ENCODE data around the gene MYRIP. TPM values are rescaled to one million over a fixed set of nuclear protein-coding genes. Genes with fewer than 3 reads are reported as not detected.

The MYRIP gene
- total RNA-seq, 1 donor from 2014 or later = not detected

DNA sequence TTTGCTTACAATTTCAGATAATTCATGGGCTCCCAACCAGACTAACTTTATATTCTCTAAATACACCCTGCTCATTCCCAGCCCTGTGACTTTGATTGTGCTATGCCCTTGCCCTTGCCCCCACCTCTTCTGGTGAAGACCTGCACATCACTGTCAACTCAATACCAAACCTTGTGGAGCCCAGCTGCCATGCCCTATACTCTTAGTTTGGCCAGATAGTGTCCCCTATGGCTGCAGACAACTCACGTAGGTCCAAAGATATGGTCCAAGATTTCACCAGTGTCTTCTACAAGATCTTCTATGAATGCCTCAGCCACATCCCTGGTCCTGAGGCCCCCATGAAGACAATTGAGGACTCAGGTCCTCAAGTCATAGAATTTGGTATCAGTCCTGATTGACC is 381.8 kb downstream of the MYRIP start:
- Mint-ChIP-seq H3K27me3 (ENCODE audit: insufficient read depth) (peaks cover 4% of the 10 kb centered on the region), H3K36me3 (ENCODE audit: low read depth) (no peaks in the 10 kb centered on the region)
- intact Hi-C loops (cut with micrococcal nuclease) = loop anchor here (5.0 kb wide), 1 partner anchor 1691 kb away; no protein-coding TSS in a partner anchor

GRCh38 chr3:40191850-40192448 is 382.5 kb downstream of the MYRIP start:
- Mint-ChIP-seq H3K27me3 (ENCODE audit: insufficient read depth) (peaks cover 4% of the 10 kb centered on the region), H3K27ac (no peak overlapping the region), H3K36me3 (ENCODE audit: low read depth) (no peaks in the 10 kb centered on the region), H3K4me1 (ENCODE audit: low read depth) (no peaks in the 10 kb centered on the region), H3K4me3 (no peak overlapping the region), H3K9me3 (no peaks in the 10 kb centered on the region)
- intact Hi-C loops (cut with micrococcal nuclease) = loop anchor here (1.0 to 5.0 kb wide), 3 partner anchors 117 to 1690 kb away; partner anchors contain the start of gene EIF1B
- peak; percentile 35 for DNase-seq (ENCODE audit: low spot score)

More for the DNA sequence above, 381.8 kb downstream of the MYRIP start:
- DNase-seq (ENCODE audit: low spot score) = no peak
- H3K4me3 Mint-ChIP-seq = no peak overlapping the region
- H3K9me3 Mint-ChIP-seq = no peaks in the 10 kb centered on the region
- no peaks in the 10 kb centered on the region for H3K4me1 Mint-ChIP-seq (ENCODE audit: low read depth)
- H3K27ac Mint-ChIP-seq = no peak overlapping the region

DNA sequence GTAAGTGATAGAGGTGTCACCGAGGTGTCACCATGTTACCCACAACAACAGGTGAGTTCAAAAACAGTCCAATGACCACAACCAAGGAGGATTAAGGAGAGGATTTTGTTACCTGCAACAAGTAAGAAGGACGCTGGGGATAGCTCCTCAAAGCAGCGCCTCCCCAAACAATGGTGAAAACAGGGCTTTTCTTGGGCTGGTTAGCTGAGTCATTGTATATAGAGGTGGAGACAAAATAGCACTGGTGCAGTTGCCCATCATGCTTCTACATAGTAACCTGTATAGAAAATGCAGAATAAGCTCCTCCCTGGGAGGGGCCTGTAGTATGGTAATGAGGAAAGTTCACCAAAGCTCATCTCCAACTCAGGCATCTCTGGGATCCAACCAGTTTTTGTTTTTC is 383.2 kb downstream of the MYRIP start:
- no peaks in the 10 kb centered on the region for H3K4me1 Mint-ChIP-seq (ENCODE audit: low read depth)
- no peak overlapping the region for H3K27ac Mint-ChIP-seq
- intact Hi-C loops (cut with micrococcal nuclease) = loop anchor here (1.0 to 5.0 kb wide), 3 partner anchors 116 to 1690 kb away; partner anchors contain the start of gene EIF1B
- peaks cover 7% of the 10 kb centered on the region for H3K27me3 Mint-ChIP-seq (ENCODE audit: insufficient read depth)
- no peaks in the 10 kb centered on the region for H3K36me3 Mint-ChIP-seq (ENCODE audit: low read depth)
- DNase-seq (ENCODE audit: low spot score) = no peak
- H3K4me3 Mint-ChIP-seq = no peak overlapping the region
- no peaks in the 10 kb centered on the region for H3K9me3 Mint-ChIP-seq

- H3K4me3 Mint-ChIP-seq = no peak overlapping the region
- no peak for DNase-seq (ENCODE audit: low spot score)
- no peaks in the 10 kb centered on the region for H3K9me3 Mint-ChIP-seq
- intact Hi-C loops (cut with micrococcal nuclease) = no loop called here
- H3K27ac Mint-ChIP-seq = no peak overlapping the region
- peaks cover 7% of the 10 kb centered on the region for H3K4me1 Mint-ChIP-seq (ENCODE audit: low read depth)
- H3K36me3 Mint-ChIP-seq (ENCODE audit: low read depth) = no peaks in the 10 kb centered on the region
- H3K27me3 Mint-ChIP-seq (ENCODE audit: insufficient read depth) = peaks cover 14% of the 10 kb centered on the region
Measured at GRCh38 chr3:40196966-40197365, 387.6 kb downstream of the MYRIP start.

- Mint-ChIP-seq H3K9me3 (no peaks in the 10 kb centered on the region), H3K27me3 (ENCODE audit: insufficient read depth) (peaks cover 13% of the 10 kb centered on the region), H3K4me3 (no peak overlapping the region), H3K27ac (no peak overlapping the region), H3K36me3 (ENCODE audit: low read depth) (no peaks in the 10 kb centered on the region), H3K4me1 (ENCODE audit: low read depth) (peaks cover 7% of the 10 kb centered on the region)
- DNase-seq (ENCODE audit: low spot score) = no peak
- intact Hi-C loops (cut with micrococcal nuclease) = no loop called here
Measured at GRCh38 chr3:40200692-40201316, 391.4 kb downstream of the MYRIP start.

DNA sequence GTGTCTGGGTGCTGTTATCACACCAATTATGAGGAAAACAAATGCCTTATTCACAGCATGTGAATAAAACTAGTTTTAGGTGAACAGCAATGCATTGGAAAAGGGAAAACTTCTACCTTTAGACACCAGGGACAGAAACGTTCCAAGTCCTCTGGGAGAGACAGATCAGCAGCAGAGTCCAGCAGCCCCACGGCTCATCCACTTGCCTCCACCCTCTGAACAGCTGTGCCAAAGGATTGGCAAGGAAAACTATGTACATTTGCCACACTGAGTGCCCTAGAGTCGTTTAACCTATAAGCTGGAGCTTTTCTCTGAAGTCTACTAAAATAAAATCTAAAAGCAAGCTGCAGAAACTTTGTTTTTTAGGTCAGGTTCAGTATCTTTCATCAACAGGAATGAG is 392.4 kb downstream of the MYRIP start:
- intact Hi-C loops (cut with micrococcal nuclease) = no loop called here
- no peak overlapping the region for H3K4me3 Mint-ChIP-seq
- no peak for DNase-seq (ENCODE audit: low spot score)
- H3K27ac Mint-ChIP-seq = no peak overlapping the region
- H3K9me3 Mint-ChIP-seq = no peaks in the 10 kb centered on the region
- H3K27me3 Mint-ChIP-seq (ENCODE audit: insufficient read depth) = peaks cover 14% of the 10 kb centered on the region
- peaks cover 7% of the 10 kb centered on the region for H3K4me1 Mint-ChIP-seq (ENCODE audit: low read depth)
- no peaks in the 10 kb centered on the region for H3K36me3 Mint-ChIP-seq (ENCODE audit: low read depth)

DNA sequence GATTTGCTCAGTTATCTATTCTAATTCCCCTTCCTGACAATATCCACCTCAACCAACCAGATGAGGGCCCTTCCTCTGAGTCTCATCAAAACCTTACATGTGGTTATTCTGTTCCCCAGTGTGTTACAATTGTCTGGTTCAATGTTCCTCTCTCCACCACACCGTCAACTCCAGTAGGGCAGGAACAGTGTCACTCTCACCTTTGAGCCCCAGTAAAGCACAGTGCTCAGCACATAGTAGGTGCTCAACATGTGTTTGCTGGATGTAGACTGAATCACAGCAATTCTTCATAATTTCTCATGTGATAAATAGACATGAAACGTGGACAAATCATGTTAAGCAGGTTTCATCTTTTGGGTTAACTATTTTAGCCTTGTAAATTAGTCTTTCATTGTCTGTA is 397.1 kb downstream of the MYRIP start:
- no peak for DNase-seq (ENCODE audit: low spot score)
- Mint-ChIP-seq H3K9me3 (no peaks in the 10 kb centered on the region), H3K4me1 (ENCODE audit: low read depth) (no peaks in the 10 kb centered on the region), H3K36me3 (ENCODE audit: low read depth) (no peaks in the 10 kb centered on the region), H3K27me3 (ENCODE audit: insufficient read depth) (peaks cover 5% of the 10 kb centered on the region), H3K4me3 (no peak overlapping the region), H3K27ac (no peak overlapping the region)
- intact Hi-C loops (cut with micrococcal nuclease) = no loop called here

GRCh38 chr3:40207796-40208195 is 398.4 kb downstream of the MYRIP start:
- Mint-ChIP-seq H3K4me3 (no peak overlapping the region), H3K27ac (no peak overlapping the region), H3K27me3 (ENCODE audit: insufficient read depth) (peaks cover 5% of the 10 kb centered on the region), H3K4me1 (ENCODE audit: low read depth) (no peaks in the 10 kb centered on the region), H3K36me3 (ENCODE audit: low read depth) (no peaks in the 10 kb centered on the region), H3K9me3 (no peaks in the 10 kb centered on the region)
- intact Hi-C loops (cut with micrococcal nuclease) = no loop called here
- DNase-seq (ENCODE audit: low spot score) = no peak

- Mint-ChIP-seq H3K4me3 (no peak overlapping the region), H3K9me3 (no peaks in the 10 kb centered on the region), H3K36me3 (ENCODE audit: low read depth) (no peaks in the 10 kb centered on the region), H3K27ac (no peak overlapping the region), H3K27me3 (ENCODE audit: insufficient read depth) (peaks cover 5% of the 10 kb centered on the region), H3K4me1 (ENCODE audit: low read depth) (no peaks in the 10 kb centered on the region)
- DNase-seq (ENCODE audit: low spot score) = no peak
- intact Hi-C loops (cut with micrococcal nuclease) = no loop called here
Measured at GRCh38 chr3:40208251-40208650, 398.8 kb downstream of the MYRIP start.

GRCh38 chr3:40211579-40211978 is 402.2 kb downstream of the MYRIP start:
- intact Hi-C loops (cut with micrococcal nuclease) = no loop called here
- H3K9me3 Mint-ChIP-seq = no peaks in the 10 kb centered on the region
- DNase-seq (ENCODE audit: low spot score) = no peak
- no peak overlapping the region for H3K4me3 Mint-ChIP-seq
- H3K36me3 Mint-ChIP-seq (ENCODE audit: low read depth) = no peaks in the 10 kb centered on the region
- peaks cover 2% of the 10 kb centered on the region for H3K27me3 Mint-ChIP-seq (ENCODE audit: insufficient read depth)
- H3K27ac Mint-ChIP-seq = no peak overlapping the region
- no peaks in the 10 kb centered on the region for H3K4me1 Mint-ChIP-seq (ENCODE audit: low read depth)

DNA sequence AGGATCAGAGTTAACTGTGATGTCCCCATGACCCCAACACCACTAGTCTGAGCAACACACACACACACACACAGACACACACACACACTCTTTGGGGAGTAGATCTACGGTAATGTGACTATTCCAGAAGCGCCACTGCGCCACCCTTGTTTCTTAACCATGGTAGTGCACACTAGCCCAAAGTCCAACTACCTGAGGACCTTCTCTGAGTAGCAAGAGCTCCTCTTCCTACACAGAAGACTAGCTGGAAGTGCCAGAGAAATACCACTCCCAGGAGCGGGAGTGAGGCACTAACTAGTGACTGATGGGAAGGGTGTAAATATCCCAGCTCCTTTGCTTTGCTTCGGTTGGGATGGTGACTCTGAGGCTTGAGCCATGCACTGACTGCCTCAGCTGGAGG is 404.1 kb downstream of the MYRIP start:
- peaks cover 1% of the 10 kb centered on the region for H3K27me3 Mint-ChIP-seq (ENCODE audit: insufficient read depth)
- H3K9me3 Mint-ChIP-seq = no peaks in the 10 kb centered on the region
- no peak overlapping the region for H3K27ac Mint-ChIP-seq
- DNase-seq (ENCODE audit: low spot score) = no peak
- intact Hi-C loops (cut with micrococcal nuclease) = no loop called here
- no peaks in the 10 kb centered on the region for H3K36me3 Mint-ChIP-seq (ENCODE audit: low read depth)
- no peaks in the 10 kb centered on the region for H3K4me1 Mint-ChIP-seq (ENCODE audit: low read depth)
- H3K4me3 Mint-ChIP-seq = no peak overlapping the region

- intact Hi-C loops (cut with micrococcal nuclease) = no loop called here
- Mint-ChIP-seq H3K27ac (no peak overlapping the region), H3K4me3 (no peak overlapping the region), H3K36me3 (ENCODE audit: low read depth) (no peaks in the 10 kb centered on the region), H3K4me1 (ENCODE audit: low read depth) (no peaks in the 10 kb centered on the region), H3K9me3 (no peaks in the 10 kb centered on the region), H3K27me3 (ENCODE audit: insufficient read depth) (no peaks in the 10 kb centered on the region)
- no peak for DNase-seq (ENCODE audit: low spot score)
Measured at GRCh38 chr3:40215015-40215414, 405.6 kb downstream of the MYRIP start.

- Mint-ChIP-seq H3K9me3 (no peaks in the 10 kb centered on the region), H3K36me3 (ENCODE audit: low read depth) (no peaks in the 10 kb centered on the region), H3K27ac (no peak overlapping the region), H3K4me3 (no peak overlapping the region), H3K27me3 (ENCODE audit: insufficient read depth) (no peaks in the 10 kb centered on the region), H3K4me1 (ENCODE audit: low read depth) (no peaks in the 10 kb centered on the region)
- no peak for DNase-seq (ENCODE audit: low spot score)
- intact Hi-C loops (cut with micrococcal nuclease) = no loop called here
Measured at GRCh38 chr3:40216471-40216870, 407.1 kb downstream of the MYRIP start.
